Gastroesophageal sphincter (tissue), 3 donors: ENCODE data around the gene OSTC.

ENCODE experiments used
- CTCF ChIP-seq, 4 experiments: fragments of 200-600 bp in 2 of 4; fragments of 450-650 bp in 2 of 4; sonication (generic) in 1 of 4; IDR thresholded peaks; one replicate each; pipeline ENCODE4 v1.5.1; 2017 to 2019; ENCODE audit warnings: antibody characterized with exemption in 4 of 4, mild to moderate bottlenecking in 2 of 4, moderate library complexity in 2 of 4
- POLR2A ChIP-seq, 2 donors: fragments of 450-650 bp; IDR thresholded peaks; one replicate each; pipeline ENCODE4 v1.6.1; 2017; ENCODE audit warnings: antibody characterized with exemption in 2 of 2, mild to moderate bottlenecking in 2 of 2, moderate library complexity in 1 of 2
- POLR2AphosphoS5 ChIP-seq: sonication (generic); formaldehyde crosslinking; IDR thresholded peaks from one replicate; pipeline ENCODE4 v1.6.1; 2017; ENCODE audit warnings: antibody characterized with exemption

- no peak for TF ChIP-seq CTCF (IDR thresholded peaks at IDR 0.05)
- TF ChIP-seq POLR2AphosphoS5: no peak
- TF ChIP-seq POLR2A (IDR thresholded peaks at IDR 0.05): no peak
Measured at GRCh38 chr4:108607079-108607815, 43.2 kb upstream of the OSTC start.
